HL-60 (cell line): Measurements from ENCODE around the gene POLE.

Source experiments
- DNase-seq, 2 experiments: peaks; one replicate each; pipeline ENCODE4 v3.0.0-alpha.2; 2010 to 2020; ENCODE audit warnings: low read depth in 1 of 2, low spot score in 1 of 2
- H3K27ac ChIP-seq: fragments of 250-450 bp; sonication (Bioruptor Pico); replicated peaks from 2 replicates; pipeline ENCODE4 v1.5.1; 2020; ENCODE audit warnings: mild to moderate bottlenecking, moderate library complexity
- H3K27me3 ChIP-seq: fragments of 250-450 bp; sonication (Bioruptor Pico); 2 replicates; pipeline ENCODE4 v1.5.1; 2021; ENCODE audit warnings: mild to moderate bottlenecking, moderate library complexity; ENCODE audit not compliant: insufficient read depth, poor library complexity, severe bottlenecking
- H3K4me3 ChIP-seq: replicated peaks from 2 replicates; pipeline ENCODE4 v1.5.1; 2011; ENCODE audit warnings: mild to moderate bottlenecking, control low read depth, low read length; ENCODE audit not compliant: insufficient read depth
- GABPA ChIP-seq: IDR thresholded peaks from 2 replicates; pipeline ENCODE4 v1.6.1; 2012; ENCODE audit warnings: low read depth
- POLR2AphosphoS5 ChIP-seq: IDR thresholded peaks from 2 replicates; pipeline ENCODE4 v1.6.1; 2012; ENCODE audit warnings: low read depth
- REST ChIP-seq: IDR thresholded peaks from 2 replicates; pipeline ENCODE4 v1.6.1; 2012; ENCODE audit warnings: low read depth; ENCODE audit not compliant: insufficient replicate concordance
- SPI1 ChIP-seq: IDR thresholded peaks from 2 replicates; pipeline ENCODE4 v1.6.1; 2012; ENCODE audit warnings: low read depth, mild to moderate bottlenecking, borderline replicate concordance
- TF ChIP-seq, protein P1 (sequence below): IDR thresholded peaks from one replicate; pipeline ENCODE4 v1.5.1; 2011; ENCODE audit warnings: low read length, control low read depth, inconsistent platforms; ENCODE audit not compliant: insufficient read depth

POLE gene

GRCh38 chr12:132610866-132611602 is 76.1 kb downstream of the POLE start:
- H3K4me3 ChIP-seq, result no peak overlapping the region
- H3K27ac ChIP-seq, result no peak overlapping the region
- peaks cover 30% of the 10 kb centered on the region for H3K27me3 ChIP-seq
- TF ChIP-seq POLR2AphosphoS5 (no peak), REST (no peak), GABPA (no peak), SPI1 (no peak)
- TF ChIP-seq, protein P1, sequence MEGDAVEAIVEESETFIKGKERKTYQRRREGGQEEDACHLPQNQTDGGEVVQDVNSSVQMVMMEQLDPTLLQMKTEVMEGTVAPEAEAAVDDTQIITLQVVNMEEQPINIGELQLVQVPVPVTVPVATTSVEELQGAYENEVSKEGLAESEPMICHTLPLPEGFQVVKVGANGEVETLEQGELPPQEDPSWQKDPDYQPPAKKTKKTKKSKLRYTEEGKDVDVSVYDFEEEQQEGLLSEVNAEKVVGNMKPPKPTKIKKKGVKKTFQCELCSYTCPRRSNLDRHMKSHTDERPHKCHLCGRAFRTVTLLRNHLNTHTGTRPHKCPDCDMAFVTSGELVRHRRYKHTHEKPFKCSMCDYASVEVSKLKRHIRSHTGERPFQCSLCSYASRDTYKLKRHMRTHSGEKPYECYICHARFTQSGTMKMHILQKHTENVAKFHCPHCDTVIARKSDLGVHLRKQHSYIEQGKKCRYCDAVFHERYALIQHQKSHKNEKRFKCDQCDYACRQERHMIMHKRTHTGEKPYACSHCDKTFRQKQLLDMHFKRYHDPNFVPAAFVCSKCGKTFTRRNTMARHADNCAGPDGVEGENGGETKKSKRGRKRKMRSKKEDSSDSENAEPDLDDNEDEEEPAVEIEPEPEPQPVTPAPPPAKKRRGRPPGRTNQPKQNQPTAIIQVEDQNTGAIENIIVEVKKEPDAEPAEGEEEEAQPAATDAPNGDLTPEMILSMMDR, result no peak
- no peak for DNase-seq

GRCh38 chr12:132610051-132610759 is 76.9 kb downstream of the POLE start, which contains the start of gene LRCOL1:
LRCOL1 (minus strand) TSS chr12:132610582; CDS start chr12:132606251, 4,331 bp downstream.
- TF ChIP-seq REST (no peak), POLR2AphosphoS5 (no peak), GABPA (no peak), SPI1 (no peak)
- TF ChIP-seq, protein P1, result no peak
- DNase-seq, result no peak
- Histone ChIP-seq H3K4me3 (no peak within 1 kb of the TSS), H3K27me3 (peaks cover 38% of the 10 kb centered on the region), H3K27ac (no peak within 1 kb of the TSS)

- Histone ChIP-seq H3K4me3 (no peak overlapping the region), H3K27me3 (peaks cover 55% of the 10 kb centered on the region), H3K27ac (no peak overlapping the region)
- no peak for DNase-seq
- TF ChIP-seq GABPA (no peak), REST (no peak), POLR2AphosphoS5 (no peak), SPI1 (no peak)
- TF ChIP-seq, protein P1, result no peak
Observed at GRCh38 chr12:132608231-132609171, 78.6 kb downstream of the POLE start.
